Daoy (cell line): ENCODE results near the gene ACTR3. TPM values are rescaled to one million over a fixed set of nuclear protein-coding genes. Genes with fewer than 3 reads are reported as not detected.
"Not testable (repeated sequence)": the region's sequence is repeated elsewhere in the genome, so short reads cannot be mapped to it uniquely, and the experiment has no call there.

Experiments used
- DNase-seq: peaks from one replicate; pipeline ENCODE4 v3.0.0-alpha.2; 2015; ENCODE audit warnings: low read depth
- total RNA-seq: library from RNA; depleted of rRNA; stranded (reverse); fragments of >200 nt; shearing (Covaris generic); gene quantifications from 2 replicates; pipeline ENCODE4 v1.2.3, GENCODE V29; 2014

ACTR3 gene
- total RNA-seq, 1 experiment from 2014 or later = 433 TPM

- no peak for DNase-seq
Measured at GRCh38 chr2:113905886-113906285, 16.0 kb downstream of the ACTR3 start.

- no peak for DNase-seq
Measured at GRCh38 chr2:113906647-113907046, 16.8 kb downstream of the ACTR3 start.

- DNase-seq = no peak
Measured at GRCh38 chr2:113907297-113907696, 17.4 kb downstream of the ACTR3 start.

- DNase-seq = no peak
Measured at GRCh38 chr2:113910110-113910717, 20.3 kb downstream of the ACTR3 start.

GRCh38 chr2:113910967-113911678 lies 21.2 kb downstream of the ACTR3 start:
- DNase-seq = no peak

- no peak for DNase-seq
Measured at GRCh38 chr2:113915082-113915819, 25.4 kb downstream of the ACTR3 start.

GRCh38 chr2:113918229-113918628 lies 28.3 kb downstream of the ACTR3 start:
- DNase-seq = no peak

- DNase-seq = no peak
Measured at GRCh38 chr2:113920996-113921395, 31.1 kb downstream of the ACTR3 start.

GRCh38 chr2:113922335-113922734 lies 32.4 kb downstream of the ACTR3 start:
- no peak for DNase-seq

GRCh38 chr2:113922784-113923183 lies 32.9 kb downstream of the ACTR3 start:
- no peak for DNase-seq

GRCh38 chr2:113925884-113926283 lies 36.0 kb downstream of the ACTR3 start:
- no peak for DNase-seq

- DNase-seq = no peak
Measured at GRCh38 chr2:113926314-113926713, 36.4 kb downstream of the ACTR3 start.

- no peak for DNase-seq
Measured at GRCh38 chr2:113930448-113930847, 40.6 kb downstream of the ACTR3 start.

- DNase-seq = no peak
Measured at GRCh38 chr2:113937501-113937900, 47.6 kb downstream of the ACTR3 start.

- no peak for DNase-seq
Measured at GRCh38 chr2:113940891-113941290, 51.0 kb downstream of the ACTR3 start.

GRCh38 chr2:113945784-113946183 lies 55.9 kb downstream of the ACTR3 start:
- DNase-seq = not testable (repeated sequence)

GRCh38 chr2:113950906-113951305 lies 61.0 kb downstream of the ACTR3 start:
- not testable (repeated sequence) for DNase-seq

- DNase-seq = no peak
Measured at GRCh38 chr2:113961000-113961399, 71.1 kb downstream of the ACTR3 start.

GRCh38 chr2:113962692-113963480 lies 73.0 kb downstream of the ACTR3 start:
- DNase-seq = no peak

- no peak for DNase-seq
Measured at GRCh38 chr2:113963965-113964364, 74.1 kb downstream of the ACTR3 start.

GRCh38 chr2:113964436-113964835 lies 74.5 kb downstream of the ACTR3 start:
- no peak for DNase-seq

- DNase-seq = no peak
Measured at GRCh38 chr2:113965228-113965627, 75.3 kb downstream of the ACTR3 start.
